HCT116 (cell line): ENCODE measurements around the gene TIMP4. TPM values are rescaled to one million over a fixed set of nuclear protein-coding genes. Genes with fewer than 3 reads are reported as not detected.

Source experiments
- ATAC-seq: fragments of 200-7000 bp; cut with Tn5 transposase; 2 replicates; pipeline ENCODE4 v1.9.1; 2020; ENCODE audit warnings: mild to moderate bottlenecking, moderate library complexity
- BruUV-seq: library from RNA; stranded (reverse); fragments of 400-500 nt; replicated peaks from 2 replicates; lab custom pipeline; 2021; lab: Mats Ljungman, UMichigan
- CTCF ChIA-PET: fragments of 300-600 bp; sonication (Branson Sonifier 250); formaldehyde crosslinking; loops from one replicate; lab custom pipeline; 2021; ENCODE audit warnings: antibody characterized with exemption; lab: Charles Lee
- POLR2A ChIA-PET: fragments of 300-600, 350-600 bp; sonication (Branson Sonifier 250); formaldehyde crosslinking; loops from one replicate; lab custom pipeline; 2021; ENCODE audit warnings: antibody characterized with exemption; lab: Charles Lee
- RAD21 ChIA-PET, 2 experiments: fragments of 300-600 bp; sonication (Branson Sonifier 250); formaldehyde crosslinking; loops; one replicate each; lab custom pipeline; 2023; ENCODE audit warnings: low total read pairs in 2 of 2; ENCODE audit not compliant: uncharacterized antibody in 2 of 2, unreplicated experiment in 2 of 2, low non-redundant PET in 1 of 2; lab: Charles Lee
- DNase-seq: peaks from one replicate; pipeline ENCODE4 v3.0.0-alpha.2; 2010; ENCODE audit warnings: low read depth, low spot score
- H2AFZ ChIP-seq: fragments of 200-600 bp; shearing (Covaris generic), sonication (generic); 2 replicates; pipeline ENCODE4 v1.6.1; 2017; ENCODE audit warnings: low read depth, mixed run types, mixed read lengths, antibody characterized with exemption, low read length; ENCODE audit not compliant: poor library complexity, severe bottlenecking
- H3K27ac ChIP-seq: 2 replicates; pipeline ENCODE4 v1.5.1; 2012; ENCODE audit warnings: low read depth, low read length
- H3K27me3 ChIP-seq: fragments of 200-600 bp; sonication (generic); 2 replicates; pipeline ENCODE4 v1.6.1; 2016; ENCODE audit warnings: mixed run types, low read length, mixed read lengths; ENCODE audit not compliant: insufficient read depth
- H3K36me3 ChIP-seq, 2 experiments: fragments of 200-500 bp in 1 of 2; fragments of 200-600 bp in 1 of 2; sonication (Bioruptor generic) in 1 of 2; sonication (generic) in 1 of 2; 2 replicates each; pipeline versions ENCODE4 v1.5.1 to v1.6.1; 2014 to 2016; ENCODE audit warnings: low read length in 2 of 2, inconsistent platforms in 1 of 2, mixed read lengths in 1 of 2, mixed run types in 1 of 2; ENCODE audit not compliant: insufficient read depth in 2 of 2, control insufficient read depth in 1 of 2
- H3K4me1 ChIP-seq, 2 experiments: fragments of 200-600 bp in 1 of 2; sonication (generic) in 1 of 2; 2 replicates each; pipeline versions ENCODE4 v1.5.1 to v1.6.1; 2012 to 2017; ENCODE audit warnings: low read length in 2 of 2, inconsistent platforms in 1 of 2, mild to moderate bottlenecking in 1 of 2, mixed read lengths in 1 of 2, mixed run types in 1 of 2, moderate library complexity in 1 of 2; ENCODE audit not compliant: insufficient read depth in 2 of 2, control insufficient read depth in 1 of 2
- H3K4me2 ChIP-seq: fragments of 200-600 bp; sonication (generic); 2 replicates; pipeline ENCODE4 v1.6.1; 2017; ENCODE audit warnings: mixed run types, low read length, mixed read lengths
- H3K4me3 ChIP-seq, 2 experiments: fragments of 200-600 bp in 1 of 2; sonication (generic) in 1 of 2; replicated peaks in 1 of 2; 2 replicates each; pipeline ENCODE4 v1.5.1; 2011 to 2016; ENCODE audit warnings: low read length in 2 of 2, control low read depth in 1 of 2, low read depth in 1 of 2, mild to moderate bottlenecking in 1 of 2, mixed read lengths in 1 of 2, mixed run types in 1 of 2
- H3K79me2 ChIP-seq: fragments of 200-600 bp; sonication (generic); 2 replicates; pipeline ENCODE4 v1.6.1; 2017; ENCODE audit warnings: mild to moderate bottlenecking, mixed run types, low read length, moderate library complexity, mixed read lengths; ENCODE audit not compliant: insufficient read depth
- H3K9ac ChIP-seq: fragments of 200-600 bp; sonication (generic); 2 replicates; pipeline ENCODE4 v1.6.1; 2016; ENCODE audit warnings: low read length, mixed read lengths
- H3K9me2 ChIP-seq: fragments of 200-600 bp; sonication (generic), shearing (Covaris generic); 2 replicates; pipeline ENCODE4 v1.6.1; 2017; ENCODE audit warnings: mixed run types, mild to moderate bottlenecking, moderate library complexity; ENCODE audit not compliant: insufficient read depth
- H3K9me3 ChIP-seq, 2 experiments: fragments of 200-500 bp in 1 of 2; fragments of 200-600 bp in 1 of 2; sonication (Bioruptor generic) in 1 of 2; sonication (generic) in 1 of 2; 2 replicates each; pipeline ENCODE4 v1.6.1; 2014 to 2017; ENCODE audit warnings: low read length in 2 of 2, mixed read lengths in 2 of 2, inconsistent platforms in 1 of 2, low read depth in 1 of 2, mild to moderate bottlenecking in 1 of 2, mixed run types in 1 of 2, moderate library complexity in 1 of 2; ENCODE audit not compliant: control insufficient read depth in 1 of 2, insufficient read depth in 1 of 2
- H4K20me1 ChIP-seq: fragments of 200-600 bp; sonication (generic), shearing (Covaris generic); 2 replicates; pipeline ENCODE4 v1.6.1; 2017; ENCODE audit warnings: mixed run types, mild to moderate bottlenecking, moderate library complexity; ENCODE audit not compliant: insufficient read depth
- CBX3 ChIP-seq: IDR thresholded peaks from 2 replicates; pipeline ENCODE4 v1.6.1; 2012; ENCODE audit warnings: low read depth
- CEBPB ChIP-seq: IDR thresholded peaks from 2 replicates; pipeline ENCODE4 v1.6.1; 2012; ENCODE audit warnings: low read depth
- EGR1 ChIP-seq: IDR thresholded peaks from 2 replicates; pipeline ENCODE4 v1.6.1; 2012; ENCODE audit warnings: low read depth
- ELF1 ChIP-seq: IDR thresholded peaks from 2 replicates; pipeline ENCODE4 v1.6.1; 2012; ENCODE audit warnings: low read depth, borderline replicate concordance
- EZH2phosphoT487 ChIP-seq: fragments of 200-600 bp; IDR thresholded peaks from 2 replicates; pipeline ENCODE4 v1.6.1; 2018; ENCODE audit warnings: antibody characterized with exemption, borderline replicate concordance
- FOSL1 ChIP-seq: IDR thresholded peaks from 2 replicates; pipeline ENCODE4 v1.6.1; 2012; ENCODE audit warnings: low read depth
- JUND ChIP-seq: IDR thresholded peaks from 2 replicates; pipeline ENCODE4 v1.6.1; 2012
- MAX ChIP-seq: IDR thresholded peaks from 2 replicates; pipeline ENCODE4 v1.6.1; 2012
- POLR2A ChIP-seq: IDR thresholded peaks from 2 replicates; pipeline ENCODE4 v1.7.0; 2011; ENCODE audit warnings: borderline replicate concordance; ENCODE audit not compliant: insufficient read depth, insufficient read length; ENCODE audit errors: extremely low read depth
- POLR2AphosphoS5 ChIP-seq: IDR thresholded peaks from 2 replicates; pipeline ENCODE4 v1.6.1; 2011; ENCODE audit warnings: mild to moderate bottlenecking, low read depth, low read length, moderate library complexity
- RAD21 ChIP-seq: IDR thresholded peaks from 2 replicates; pipeline ENCODE4 v1.6.1; 2012; ENCODE audit warnings: low read depth, mild to moderate bottlenecking
- TCF7L2 ChIP-seq: IDR thresholded peaks from 2 replicates; pipeline ENCODE4 v1.7.0; 2011; ENCODE audit warnings: borderline replicate concordance, inconsistent platforms; ENCODE audit not compliant: insufficient read depth, insufficient read length; ENCODE audit errors: extremely low read depth
- YY1 ChIP-seq: IDR thresholded peaks from 2 replicates; pipeline ENCODE4 v1.6.1; 2011; ENCODE audit warnings: low read length, low read depth, moderate library complexity, mild to moderate bottlenecking; ENCODE audit not compliant: insufficient replicate concordance; ENCODE audit errors: extremely low read depth
- ZFX ChIP-seq: fragments of 450-650 bp; IDR thresholded peaks from 2 replicates; pipeline ENCODE4 v1.6.1; 2017
- ZNF274 ChIP-seq: fragments of 200-500 bp; sonication (Bioruptor generic); IDR thresholded peaks from 2 replicates; pipeline ENCODE4 v1.6.1; 2014; ENCODE audit warnings: mild to moderate bottlenecking, low read depth, low read length, inconsistent platforms
- intact Hi-C: fragments of 100-400 bp; cut with micrococcal nuclease; formaldehyde crosslinking; loops from 2 replicates; pipeline ENCODE4 v1.10.0; 2022
- total RNA-seq: library from RNA; stranded (reverse); gene quantifications from one replicate; pipeline ENCODE4 v1.2.1, GENCODE V29; 2021; ENCODE audit not compliant: unreplicated experiment
- TF ChIP-seq, protein P1 (sequence below): IDR thresholded peaks from 2 replicates; pipeline ENCODE4 v1.6.1; 2012
- TF ChIP-seq, protein P2 (sequence below): IDR thresholded peaks from 2 replicates; pipeline ENCODE4 v1.6.1; 2011; ENCODE audit warnings: mild to moderate bottlenecking, low read length, moderate library complexity; ENCODE audit not compliant: insufficient replicate concordance; ENCODE audit errors: extremely low read depth
- TF ChIP-seq, protein P3 (sequence below), 3 experiments: fragments of 200-600 bp in 1 of 3; sonication (generic) in 1 of 3; IDR thresholded peaks in 2 of 3; conservative IDR thresholded peaks in 1 of 3; 2 replicates each; pipeline ENCODE4 v1.5.1; 2012 to 2017; ENCODE audit warnings: low read depth in 2 of 3, low read length in 2 of 3, antibody characterized with exemption in 1 of 3, borderline replicate concordance in 1 of 3, control low read depth in 1 of 3, mild to moderate bottlenecking in 1 of 3, mixed read lengths in 1 of 3, mixed run types in 1 of 3, moderate library complexity in 1 of 3; ENCODE audit not compliant: insufficient read depth in 1 of 3

TIMP4 gene
- total RNA-seq, 1 experiment from 2014 or later = not detected

GRCh38 chr3:12115849-12116248 is 42.9 kb downstream of the TIMP4 start:
- no peaks in the 10 kb centered on the region for H3K9me2 ChIP-seq
- H3K9ac ChIP-seq = no peak overlapping the region
- POLR2A ChIA-PET = no interaction called here
- no peak overlapping the region for H3K4me3 ChIP-seq
- ATAC-seq (no peak), DNase-seq (no peak)
- TF ChIP-seq POLR2A (no peak), TCF7L2 (no peak), ZFX (no peak), MAX (no peak), CEBPB (no peak), RAD21 (no peak), CBX3 (no peak), ZNF274 (no peak), YY1 (no peak), JUND (no peak), FOSL1 (no peak), ELF1 (no peak), POLR2AphosphoS5 (no peak), EZH2phosphoT487 (no peak), EGR1 (no peak)
- TF ChIP-seq, protein P1, sequence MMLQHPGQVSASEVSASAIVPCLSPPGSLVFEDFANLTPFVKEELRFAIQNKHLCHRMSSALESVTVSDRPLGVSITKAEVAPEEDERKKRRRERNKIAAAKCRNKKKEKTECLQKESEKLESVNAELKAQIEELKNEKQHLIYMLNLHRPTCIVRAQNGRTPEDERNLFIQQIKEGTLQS = no peak
- TF ChIP-seq, protein P2, sequence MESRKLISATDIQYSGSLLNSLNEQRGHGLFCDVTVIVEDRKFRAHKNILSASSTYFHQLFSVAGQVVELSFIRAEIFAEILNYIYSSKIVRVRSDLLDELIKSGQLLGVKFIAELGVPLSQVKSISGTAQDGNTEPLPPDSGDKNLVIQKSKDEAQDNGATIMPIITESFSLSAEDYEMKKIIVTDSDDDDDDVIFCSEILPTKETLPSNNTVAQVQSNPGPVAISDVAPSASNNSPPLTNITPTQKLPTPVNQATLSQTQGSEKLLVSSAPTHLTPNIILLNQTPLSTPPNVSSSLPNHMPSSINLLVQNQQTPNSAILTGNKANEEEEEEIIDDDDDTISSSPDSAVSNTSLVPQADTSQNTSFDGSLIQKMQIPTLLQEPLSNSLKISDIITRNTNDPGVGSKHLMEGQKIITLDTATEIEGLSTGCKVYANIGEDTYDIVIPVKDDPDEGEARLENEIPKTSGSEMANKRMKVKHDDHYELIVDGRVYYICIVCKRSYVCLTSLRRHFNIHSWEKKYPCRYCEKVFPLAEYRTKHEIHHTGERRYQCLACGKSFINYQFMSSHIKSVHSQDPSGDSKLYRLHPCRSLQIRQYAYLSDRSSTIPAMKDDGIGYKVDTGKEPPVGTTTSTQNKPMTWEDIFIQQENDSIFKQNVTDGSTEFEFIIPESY = no peak
- TF ChIP-seq, protein P3, sequence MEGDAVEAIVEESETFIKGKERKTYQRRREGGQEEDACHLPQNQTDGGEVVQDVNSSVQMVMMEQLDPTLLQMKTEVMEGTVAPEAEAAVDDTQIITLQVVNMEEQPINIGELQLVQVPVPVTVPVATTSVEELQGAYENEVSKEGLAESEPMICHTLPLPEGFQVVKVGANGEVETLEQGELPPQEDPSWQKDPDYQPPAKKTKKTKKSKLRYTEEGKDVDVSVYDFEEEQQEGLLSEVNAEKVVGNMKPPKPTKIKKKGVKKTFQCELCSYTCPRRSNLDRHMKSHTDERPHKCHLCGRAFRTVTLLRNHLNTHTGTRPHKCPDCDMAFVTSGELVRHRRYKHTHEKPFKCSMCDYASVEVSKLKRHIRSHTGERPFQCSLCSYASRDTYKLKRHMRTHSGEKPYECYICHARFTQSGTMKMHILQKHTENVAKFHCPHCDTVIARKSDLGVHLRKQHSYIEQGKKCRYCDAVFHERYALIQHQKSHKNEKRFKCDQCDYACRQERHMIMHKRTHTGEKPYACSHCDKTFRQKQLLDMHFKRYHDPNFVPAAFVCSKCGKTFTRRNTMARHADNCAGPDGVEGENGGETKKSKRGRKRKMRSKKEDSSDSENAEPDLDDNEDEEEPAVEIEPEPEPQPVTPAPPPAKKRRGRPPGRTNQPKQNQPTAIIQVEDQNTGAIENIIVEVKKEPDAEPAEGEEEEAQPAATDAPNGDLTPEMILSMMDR (IDR thresholded peaks at IDR 0.05 in 2 of 3, conservative IDR thresholded peaks at IDR 0.05 in 1 of 3; ENCODE audit: borderline replicate concordance in 1 of 3, insufficient read depth in 1 of 3, low read depth in 2 of 3, low read length in 2 of 3) = no peak
- no peaks in the 10 kb centered on the region for H4K20me1 ChIP-seq
- no peak overlapping the region for H3K27ac ChIP-seq
- no TSS peak for BruUV-seq
- H3K4me1 ChIP-seq = no peaks in the 10 kb centered on the region
- H3K4me2 ChIP-seq = no peak overlapping the region
- RAD21 ChIA-PET = no interaction called here
- H2AFZ ChIP-seq = no peak overlapping the region
- H3K36me3 ChIP-seq = no peaks in the 10 kb centered on the region
- H3K9me3 ChIP-seq = no peaks in the 10 kb centered on the region
- peaks cover 3% of the 10 kb centered on the region; the same call in 1 of the 2 replicates for H3K27me3 ChIP-seq
- CTCF ChIA-PET = no interaction called here
- H3K79me2 ChIP-seq = no peaks in the 10 kb centered on the region
- intact Hi-C loops = no loop called here
